A549 (cell line): ENCODE results near the gene SLC22A23. TPM values are rescaled to one million over a fixed set of nuclear protein-coding genes. Genes with fewer than 3 reads are reported as not detected.

Experiments
- ATAC-seq, 2 experiments: fragments of 200-7000 bp in 1 of 2; fragments of >200 bp in 1 of 2; cut with Nextera tagmentation in 1 of 2; cut with Tn5 transposase in 1 of 2; 3 replicates each; pipeline versions ENCODE4 v1.8.0 to v1.9.1; 2018 to 2020; ENCODE audit warnings: mild to moderate bottlenecking in 1 of 2, moderate library complexity in 1 of 2
- CTCF ChIA-PET: fragments of 300-600 bp; sonication (Branson Sonifier 250); formaldehyde crosslinking; extraction: SDS; loops from one replicate; lab custom pipeline; 2021; ENCODE audit warnings: antibody characterized with exemption, inconsistent platforms; lab: Yijun Ruan, JAX
- POLR2A ChIA-PET: fragments of 350-600 bp; formaldehyde crosslinking; extraction: SDS; loops from one replicate; lab custom pipeline; 2021; ENCODE audit warnings: antibody characterized with exemption, inconsistent platforms; lab: Yijun Ruan, JAX
- DNase-seq, 2 experiments: peaks; one replicate each; pipeline versions ENCODE4 v3.0.0 to v3.0.0-alpha.2; 2011 to 2016; ENCODE audit warnings: low read depth in 1 of 2, low spot score in 1 of 2
- FAIRE-seq: peaks from 2 replicates; lab custom pipeline; 2011; peaks lifted over from hg19 to GRCh38; lab: Jason Lieb, UNC
- H3K27ac ChIP-seq, 2 experiments: fragments of >200 bp; sonication (Bioruptor Twin); formaldehyde crosslinking; 3 replicates each; pipeline ENCODE4 v1.5.1; 2016 to 2017
- H3K4me1 ChIP-seq: fragments of >200 bp; sonication (Bioruptor Twin); formaldehyde crosslinking; 3 replicates; pipeline ENCODE4 v1.6.1; 2016
- H3K4me2 ChIP-seq: fragments of >200 bp; sonication (Bioruptor Twin); formaldehyde crosslinking; 3 replicates; pipeline ENCODE4 v1.6.1; 2016
- H3K4me3 ChIP-seq: fragments of >200 bp; sonication (Bioruptor Twin); formaldehyde crosslinking; 3 replicates; pipeline ENCODE4 v1.5.1; 2016
- H3K9me3 ChIP-seq: fragments of >200 bp; sonication (Bioruptor Twin); formaldehyde crosslinking; 3 replicates; pipeline ENCODE4 v1.6.1; 2016
- CBX2 ChIP-seq: fragments of 200-600 bp; sonication (generic); IDR thresholded peaks from 2 replicates; pipeline ENCODE4 v1.6.1; 2016; ENCODE audit warnings: low read depth, mild to moderate bottlenecking, borderline replicate concordance
- EHF ChIP-seq: fragments of 250-450 bp; sonication (Bioruptor Pico); IDR thresholded peaks from 2 replicates; pipeline ENCODE4 v1.5.0; 2020; ENCODE audit warnings: mild to moderate bottlenecking
- FOXS1 ChIP-seq: fragments of 250-450 bp; sonication (Bioruptor Pico); IDR thresholded peaks from 2 replicates; pipeline ENCODE4 v1.5.0; 2020; ENCODE audit warnings: mild to moderate bottlenecking, moderate library complexity
- HEYL ChIP-seq: fragments of 250-450 bp; sonication (Bioruptor Pico); IDR thresholded peaks from 2 replicates; pipeline ENCODE4 v1.8.0; 2021; ENCODE audit warnings: mild to moderate bottlenecking, moderate library complexity
- HOXA7 ChIP-seq: fragments of 250-450 bp; sonication (Bioruptor Pico); IDR thresholded peaks from 2 replicates; pipeline ENCODE4 v1.5.0; 2020; ENCODE audit warnings: mild to moderate bottlenecking, moderate library complexity
- KDM1A ChIP-seq: fragments of 200-600 bp; sonication (generic); IDR thresholded peaks from 2 replicates; pipeline ENCODE4 v1.6.1; 2016; ENCODE audit warnings: low read depth, mild to moderate bottlenecking
- KDM5A ChIP-seq: fragments of 200-600 bp; sonication (generic); IDR thresholded peaks from 2 replicates; pipeline ENCODE4 v1.6.1; 2016; ENCODE audit warnings: antibody characterized with exemption, mild to moderate bottlenecking
- NFE2L2 ChIP-seq: fragments of 150-350 bp; conservative IDR thresholded peaks from 2 replicates; pipeline ENCODE4 v1.6.1; 2014; ENCODE audit warnings: low read length
- POLR2A ChIP-seq: IDR thresholded peaks from 2 replicates; pipeline ENCODE4 v1.6.1; 2012; ENCODE audit warnings: mild to moderate bottlenecking, low read length
- RNF2 ChIP-seq: fragments of 200-600 bp; sonication (generic); IDR thresholded peaks from 2 replicates; pipeline ENCODE4 v1.6.1; 2016; ENCODE audit warnings: low read depth, mild to moderate bottlenecking, antibody characterized with exemption, moderate library complexity, borderline replicate concordance
- SREBF2 ChIP-seq: fragments of 450-650 bp; IDR thresholded peaks from 2 replicates; pipeline ENCODE4 v1.6.1; 2014; ENCODE audit warnings: mild to moderate bottlenecking, moderate library complexity
- WGBS: methylation state at CpG from one replicate; pipeline ENCODE4 v1.1.6; 2017; ENCODE audit errors: missing lambda C conversion rate; 5-methylcytosine and 5-hydroxymethylcytosine counted together
- polyA plus RNA-seq, 4 experiments: library from polyadenylated mRNA; depleted of rRNA in 3 of 4; stranded (reverse); fragments of >200 nt; fragmentation: RNase III in 1 of 4; extraction: RNeasy Plus Mini Kit Qiagen cat#74134 plus additional on column Dnase treatment in 1 of 4; gene quantifications; 2 replicates in 3 of 4; 3 replicates in 1 of 4; pipeline ENCODE4 v1.2.3, GENCODE V29; 2011 to 2017
- TF ChIP-seq, protein P1 (sequence below): fragments of 200-600 bp; sonication (generic); IDR thresholded peaks from 2 replicates; pipeline ENCODE4 v1.6.1; 2016; ENCODE audit warnings: antibody characterized with exemption, mild to moderate bottlenecking, moderate library complexity
- TF ChIP-seq, protein P2 (sequence below): fragments of 250-450 bp; sonication (Bioruptor Pico); IDR thresholded peaks from 2 replicates; pipeline ENCODE4 v1.5.0; 2021; ENCODE audit warnings: mild to moderate bottlenecking, moderate library complexity, borderline replicate concordance
- TF ChIP-seq, protein P3 (sequence below): fragments of 450-650 bp; IDR thresholded peaks from 2 replicates; pipeline ENCODE4 v1.6.1; 2014; ENCODE audit warnings: antibody characterized with exemption
- TF ChIP-seq, protein P4 (sequence below): IDR thresholded peaks from 2 replicates; pipeline ENCODE4 v1.6.1; 2012
- TF ChIP-seq, protein P5 (sequence below): fragments of >200 bp; sonication (Bioruptor Twin); formaldehyde crosslinking; IDR thresholded peaks from 3 replicates; pipeline ENCODE4 v1.5.1; 2016
- TF ChIP-seq, protein P6 (sequence below): IDR thresholded peaks from 2 replicates; pipeline ENCODE4 v1.6.1; 2012; ENCODE audit warnings: low read depth, borderline replicate concordance

Gene SLC22A23
- polyA plus RNA-seq, 2 of the 4 experiments (the other 2 are of a cell fraction), result 4.4 to 6.2 TPM

DNA sequence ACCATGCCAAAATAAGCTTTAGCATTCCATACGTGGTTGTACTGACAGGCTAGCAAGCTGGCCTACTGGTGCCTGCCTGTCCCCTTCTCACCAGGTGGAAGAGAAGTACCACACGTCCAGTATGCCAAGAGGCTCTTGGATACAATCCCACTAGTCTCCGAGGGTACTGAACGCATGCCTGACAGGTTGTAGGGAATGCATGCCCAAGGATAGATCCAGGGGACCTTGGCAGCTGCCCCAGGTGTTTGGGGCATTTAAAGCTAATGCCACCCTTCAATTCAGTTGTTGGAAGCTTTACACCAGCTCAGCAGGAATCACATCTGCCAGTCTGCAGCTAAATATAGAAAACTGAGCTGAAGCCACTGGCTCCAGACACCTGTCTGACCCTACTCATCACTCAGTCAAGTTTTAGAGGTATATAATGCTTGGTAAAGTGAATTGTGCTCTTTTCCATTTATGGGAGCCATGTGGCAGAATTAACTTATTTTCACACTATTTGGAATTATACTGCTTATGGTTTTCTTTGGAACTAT is 234.3 kb downstream of the SLC22A23 start:
- no peak for ATAC-seq
- Histone ChIP-seq H3K9me3 (no peaks in the 10 kb centered on the region), H3K4me3 (no peak overlapping the region), H3K4me1 (peaks cover 4% of the 10 kb centered on the region; the same call in 1 of the 3 replicates), H3K27ac (no peak overlapping the region), H3K4me2 (no peak overlapping the region)
- no peak for DNase-seq
- FAIRE-seq, result no peak
- ChIA-PET CTCF (interaction anchor here (0.9 kb wide), 1 partner anchor 15 kb away, joined by 3 read pairs; no protein-coding TSS in a partner anchor), POLR2A (no interaction called here)
- WGBS, result 45% methylated on average over 2 of the region's 4 CpGs
- TF ChIP-seq, protein P1, sequence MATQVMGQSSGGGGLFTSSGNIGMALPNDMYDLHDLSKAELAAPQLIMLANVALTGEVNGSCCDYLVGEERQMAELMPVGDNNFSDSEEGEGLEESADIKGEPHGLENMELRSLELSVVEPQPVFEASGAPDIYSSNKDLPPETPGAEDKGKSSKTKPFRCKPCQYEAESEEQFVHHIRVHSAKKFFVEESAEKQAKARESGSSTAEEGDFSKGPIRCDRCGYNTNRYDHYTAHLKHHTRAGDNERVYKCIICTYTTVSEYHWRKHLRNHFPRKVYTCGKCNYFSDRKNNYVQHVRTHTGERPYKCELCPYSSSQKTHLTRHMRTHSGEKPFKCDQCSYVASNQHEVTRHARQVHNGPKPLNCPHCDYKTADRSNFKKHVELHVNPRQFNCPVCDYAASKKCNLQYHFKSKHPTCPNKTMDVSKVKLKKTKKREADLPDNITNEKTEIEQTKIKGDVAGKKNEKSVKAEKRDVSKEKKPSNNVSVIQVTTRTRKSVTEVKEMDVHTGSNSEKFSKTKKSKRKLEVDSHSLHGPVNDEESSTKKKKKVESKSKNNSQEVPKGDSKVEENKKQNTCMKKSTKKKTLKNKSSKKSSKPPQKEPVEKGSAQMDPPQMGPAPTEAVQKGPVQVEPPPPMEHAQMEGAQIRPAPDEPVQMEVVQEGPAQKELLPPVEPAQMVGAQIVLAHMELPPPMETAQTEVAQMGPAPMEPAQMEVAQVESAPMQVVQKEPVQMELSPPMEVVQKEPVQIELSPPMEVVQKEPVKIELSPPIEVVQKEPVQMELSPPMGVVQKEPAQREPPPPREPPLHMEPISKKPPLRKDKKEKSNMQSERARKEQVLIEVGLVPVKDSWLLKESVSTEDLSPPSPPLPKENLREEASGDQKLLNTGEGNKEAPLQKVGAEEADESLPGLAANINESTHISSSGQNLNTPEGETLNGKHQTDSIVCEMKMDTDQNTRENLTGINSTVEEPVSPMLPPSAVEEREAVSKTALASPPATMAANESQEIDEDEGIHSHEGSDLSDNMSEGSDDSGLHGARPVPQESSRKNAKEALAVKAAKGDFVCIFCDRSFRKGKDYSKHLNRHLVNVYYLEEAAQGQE, result no peak
- TF ChIP-seq KDM1A, result no peak
- TF ChIP-seq HOXA7 (CRISPR knock-in tag), result no peak

DNA sequence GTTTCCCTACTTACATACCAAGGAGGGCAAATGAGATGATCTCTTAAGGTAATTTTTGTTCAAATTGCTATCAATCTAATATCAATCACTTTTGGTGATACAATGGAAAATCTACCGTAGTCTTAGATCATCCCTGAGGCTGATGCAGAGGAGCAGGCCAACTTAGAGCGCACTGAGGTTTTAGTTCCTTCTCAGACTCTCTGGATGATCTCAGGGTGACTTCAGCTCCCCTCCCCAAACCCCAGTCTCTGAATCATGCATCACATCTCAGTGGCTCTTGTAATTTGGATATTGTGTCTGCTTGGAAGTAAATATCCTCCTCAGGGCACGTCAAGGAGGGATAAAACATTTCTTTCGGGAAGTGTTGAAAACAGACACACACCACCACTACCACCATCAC is 235.3 kb downstream of the SLC22A23 start:
- no peak overlapping the region for H3K27ac ChIP-seq
- ChIA-PET CTCF (no interaction called here), POLR2A (no interaction called here)
- H3K4me3 ChIP-seq, result no peak overlapping the region
- FAIRE-seq, result no peak
- DNase-seq, result no peak
- ATAC-seq, result no peak
- WGBS, result 78% methylated on average over 4 of the region's 4 CpGs
- H3K4me1 ChIP-seq, result peaks cover 3% of the 10 kb centered on the region; the same call in 1 of the 3 replicates
- H3K4me2 ChIP-seq, result no peak overlapping the region
- TF ChIP-seq, protein P2, sequence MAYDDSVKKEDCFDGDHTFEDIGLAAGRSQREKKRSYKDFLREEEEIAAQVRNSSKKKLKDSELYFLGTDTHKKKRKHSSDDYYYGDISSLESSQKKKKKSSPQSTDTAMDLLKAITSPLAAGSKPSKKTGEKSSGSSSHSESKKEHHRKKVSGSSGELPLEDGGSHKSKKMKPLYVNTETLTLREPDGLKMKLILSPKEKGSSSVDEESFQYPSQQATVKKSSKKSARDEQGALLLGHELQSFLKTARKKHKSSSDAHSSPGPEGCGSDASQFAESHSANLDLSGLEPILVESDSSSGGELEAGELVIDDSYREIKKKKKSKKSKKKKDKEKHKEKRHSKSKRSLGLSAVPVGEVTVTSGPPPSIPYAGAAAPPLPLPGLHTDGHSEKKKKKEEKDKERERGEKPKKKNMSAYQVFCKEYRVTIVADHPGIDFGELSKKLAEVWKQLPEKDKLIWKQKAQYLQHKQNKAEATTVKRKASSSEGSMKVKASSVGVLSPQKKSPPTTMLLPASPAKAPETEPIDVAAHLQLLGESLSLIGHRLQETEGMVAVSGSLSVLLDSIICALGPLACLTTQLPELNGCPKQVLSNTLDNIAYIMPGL (CRISPR knock-in tag), result no peak
- TF ChIP-seq SREBF2 (no peak), NFE2L2 (no peak), FOXS1 (CRISPR knock-in tag) (no peak), EHF (CRISPR knock-in tag) (no peak), RNF2 (no peak), POLR2A (no peak), KDM5A (no peak)
- TF ChIP-seq, protein P3, sequence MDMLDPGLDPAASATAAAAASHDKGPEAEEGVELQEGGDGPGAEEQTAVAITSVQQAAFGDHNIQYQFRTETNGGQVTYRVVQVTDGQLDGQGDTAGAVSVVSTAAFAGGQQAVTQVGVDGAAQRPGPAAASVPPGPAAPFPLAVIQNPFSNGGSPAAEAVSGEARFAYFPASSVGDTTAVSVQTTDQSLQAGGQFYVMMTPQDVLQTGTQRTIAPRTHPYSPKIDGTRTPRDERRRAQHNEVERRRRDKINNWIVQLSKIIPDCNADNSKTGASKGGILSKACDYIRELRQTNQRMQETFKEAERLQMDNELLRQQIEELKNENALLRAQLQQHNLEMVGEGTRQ, result no peak
- TF ChIP-seq, protein P4, sequence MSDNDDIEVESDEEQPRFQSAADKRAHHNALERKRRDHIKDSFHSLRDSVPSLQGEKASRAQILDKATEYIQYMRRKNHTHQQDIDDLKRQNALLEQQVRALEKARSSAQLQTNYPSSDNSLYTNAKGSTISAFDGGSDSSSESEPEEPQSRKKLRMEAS, result no peak
- no peaks in the 10 kb centered on the region for H3K9me3 ChIP-seq

DNA sequence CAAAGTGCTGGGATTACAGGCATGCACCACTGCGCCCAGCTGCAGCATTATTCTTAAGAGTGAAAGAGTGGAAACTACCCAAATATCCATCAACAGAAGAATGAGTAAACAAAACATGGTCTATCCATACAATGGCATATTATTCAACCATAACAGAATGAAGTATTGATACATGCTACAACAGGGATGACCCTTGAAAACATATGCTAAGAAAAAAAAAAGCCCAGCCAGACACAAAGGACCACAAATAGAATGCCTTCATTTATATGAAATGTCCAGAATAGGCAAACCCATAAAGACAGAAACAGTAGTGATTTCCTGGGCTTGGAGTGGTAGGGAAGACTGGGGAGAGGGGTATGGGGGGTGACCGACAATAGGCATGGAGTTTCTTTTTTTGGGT is 236.5 kb downstream of the SLC22A23 start:
- no peaks in the 10 kb centered on the region for H3K4me1 ChIP-seq
- no peak overlapping the region for H3K27ac ChIP-seq
- H3K9me3 ChIP-seq, result no peaks in the 10 kb centered on the region
- CTCF ChIA-PET, result interaction anchor here (1.4 kb wide), 1 partner anchor 11 kb away, joined by 6 read pairs; no protein-coding TSS in a partner anchor
- no peak overlapping the region for H3K4me2 ChIP-seq
- POLR2A ChIA-PET, result no interaction called here
- 58% methylated on average over 2 of the region's 2 CpGs for WGBS
- ATAC-seq, result no peak
- no peak for DNase-seq
- no peak overlapping the region for H3K4me3 ChIP-seq
- no peak for FAIRE-seq
- TF ChIP-seq CBX2, result no peak
- no peak for TF ChIP-seq KDM5A
- TF ChIP-seq, protein P2 (CRISPR knock-in tag), result no peak
- TF ChIP-seq, protein P5, sequence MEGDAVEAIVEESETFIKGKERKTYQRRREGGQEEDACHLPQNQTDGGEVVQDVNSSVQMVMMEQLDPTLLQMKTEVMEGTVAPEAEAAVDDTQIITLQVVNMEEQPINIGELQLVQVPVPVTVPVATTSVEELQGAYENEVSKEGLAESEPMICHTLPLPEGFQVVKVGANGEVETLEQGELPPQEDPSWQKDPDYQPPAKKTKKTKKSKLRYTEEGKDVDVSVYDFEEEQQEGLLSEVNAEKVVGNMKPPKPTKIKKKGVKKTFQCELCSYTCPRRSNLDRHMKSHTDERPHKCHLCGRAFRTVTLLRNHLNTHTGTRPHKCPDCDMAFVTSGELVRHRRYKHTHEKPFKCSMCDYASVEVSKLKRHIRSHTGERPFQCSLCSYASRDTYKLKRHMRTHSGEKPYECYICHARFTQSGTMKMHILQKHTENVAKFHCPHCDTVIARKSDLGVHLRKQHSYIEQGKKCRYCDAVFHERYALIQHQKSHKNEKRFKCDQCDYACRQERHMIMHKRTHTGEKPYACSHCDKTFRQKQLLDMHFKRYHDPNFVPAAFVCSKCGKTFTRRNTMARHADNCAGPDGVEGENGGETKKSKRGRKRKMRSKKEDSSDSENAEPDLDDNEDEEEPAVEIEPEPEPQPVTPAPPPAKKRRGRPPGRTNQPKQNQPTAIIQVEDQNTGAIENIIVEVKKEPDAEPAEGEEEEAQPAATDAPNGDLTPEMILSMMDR, result no peak
- TF ChIP-seq HEYL (CRISPR knock-in tag), result no peak
- TF ChIP-seq, protein P6, sequence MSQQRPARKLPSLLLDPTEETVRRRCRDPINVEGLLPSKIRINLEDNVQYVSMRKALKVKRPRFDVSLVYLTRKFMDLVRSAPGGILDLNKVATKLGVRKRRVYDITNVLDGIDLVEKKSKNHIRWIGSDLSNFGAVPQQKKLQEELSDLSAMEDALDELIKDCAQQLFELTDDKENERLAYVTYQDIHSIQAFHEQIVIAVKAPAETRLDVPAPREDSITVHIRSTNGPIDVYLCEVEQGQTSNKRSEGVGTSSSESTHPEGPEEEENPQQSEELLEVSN, result no peak
